Neural cell (in vitro differentiated cells): ENCODE results near the gene PDE7B. TPM values are rescaled to one million over a fixed set of nuclear protein-coding genes. Genes with fewer than 3 reads are reported as not detected.

Experiments used
- H2AFZ ChIP-seq: fragments of 200-600, 300-800 bp; sonication (generic), shearing (Covaris generic); 2 replicates; pipeline ENCODE4 v1.6.0; 2014; ENCODE audit warnings: low read depth, mild to moderate bottlenecking, antibody characterized with exemption, low read length, moderate library complexity
- H3F3A ChIP-seq: fragments of 200-600 bp; shearing (Covaris generic); 2 replicates; pipeline ENCODE4 v1.6.1; 2016; ENCODE audit warnings: mild to moderate bottlenecking, moderate library complexity, mixed read lengths, antibody characterized with exemption, low read length; ENCODE audit not compliant: insufficient read depth, poor library complexity, severe bottlenecking
- H3K27ac ChIP-seq: fragments of 200-600, 300-800 bp; sonication (generic), shearing (Covaris generic); 2 replicates; pipeline ENCODE4 v1.5.1; 2014; ENCODE audit warnings: mild to moderate bottlenecking, low read length, moderate library complexity
- H3K27me3 ChIP-seq: fragments of 300-800, 200-600 bp; sonication (generic), shearing (Covaris generic); 2 replicates; pipeline ENCODE4 v1.6.0; 2014; ENCODE audit warnings: mild to moderate bottlenecking, low read depth, low read length, moderate library complexity; ENCODE audit not compliant: insufficient read depth
- H3K36me3 ChIP-seq: fragments of 300-800, 200-600 bp; sonication (generic), shearing (Covaris generic); 2 replicates; pipeline ENCODE4 v1.5.1; 2014; ENCODE audit warnings: mild to moderate bottlenecking, antibody characterized with exemption, low read length, moderate library complexity; ENCODE audit not compliant: insufficient read depth
- H3K4me2 ChIP-seq: fragments of 300-800, 200-600 bp; sonication (generic), shearing (Covaris generic); 2 replicates; pipeline ENCODE4 v1.6.0; 2014; ENCODE audit warnings: mild to moderate bottlenecking, low read length
- H3K4me3 ChIP-seq: fragments of 300-800, 200-600 bp; sonication (generic), shearing (Covaris generic); 2 replicates; pipeline ENCODE4 v1.5.1; 2014; ENCODE audit warnings: mild to moderate bottlenecking, low read length, moderate library complexity
- H3K79me2 ChIP-seq: fragments of 200-600 bp; shearing (Covaris generic); replicated peaks from 2 replicates; pipeline ENCODE4 v1.6.0; 2014; ENCODE audit warnings: mild to moderate bottlenecking, low read length, moderate library complexity; ENCODE audit not compliant: insufficient read depth
- H3K9ac ChIP-seq: fragments of 300-800, 200-600 bp; sonication (generic), shearing (Covaris generic); 2 replicates; pipeline ENCODE4 v1.6.1; 2016; ENCODE audit warnings: mild to moderate bottlenecking, low read length, mixed read lengths
- H3K9me2 ChIP-seq: fragments of 200-600 bp; shearing (Covaris generic); 2 replicates; pipeline ENCODE4 v1.6.1; 2016; ENCODE audit warnings: mild to moderate bottlenecking, low read length, mixed read lengths; ENCODE audit not compliant: insufficient read depth
- H3K9me3 ChIP-seq: fragments of 200-600, 300-800 bp; sonication (generic), shearing (Covaris generic); 2 replicates; pipeline ENCODE4 v1.6.1; 2016; ENCODE audit warnings: mild to moderate bottlenecking, mixed run types, low read length, moderate library complexity, mixed read lengths
- H4K20me1 ChIP-seq: fragments of 200-600 bp; shearing (Covaris generic); 2 replicates; pipeline ENCODE4 v1.6.1; 2016; ENCODE audit warnings: mild to moderate bottlenecking, mixed run types; ENCODE audit not compliant: insufficient read depth
- EP300 ChIP-seq: fragments of 450-650 bp; conservative IDR thresholded peaks from 2 replicates; pipeline ENCODE4 v1.6.1; 2014; ENCODE audit warnings: antibody characterized with exemption, mild to moderate bottlenecking, moderate library complexity; ENCODE audit not compliant: poor library complexity, severe bottlenecking
- EZH2 ChIP-seq: fragments of 200-600, 300-800 bp; shearing (Covaris generic), sonication (generic); IDR thresholded peaks from 2 replicates; pipeline ENCODE4 v1.6.1; 2014; ENCODE audit warnings: antibody characterized with exemption, low read length, borderline replicate concordance, mild to moderate bottlenecking; ENCODE audit not compliant: insufficient read depth, poor library complexity, severe bottlenecking
- MXI1 ChIP-seq: fragments of 450-650 bp; conservative IDR thresholded peaks from 2 replicates; pipeline ENCODE4 v1.6.1; 2014; ENCODE audit warnings: antibody characterized with exemption, mild to moderate bottlenecking; ENCODE audit not compliant: poor library complexity, severe bottlenecking
- POLR2AphosphoS5 ChIP-seq: IDR thresholded peaks from 2 replicates; pipeline ENCODE4 v1.6.1; 2012
- RAD21 ChIP-seq: fragments of 450-650 bp; conservative IDR thresholded peaks from 2 replicates; pipeline ENCODE4 v1.6.1; 2014; ENCODE audit warnings: antibody characterized with exemption, mild to moderate bottlenecking, moderate library complexity
- SMC3 ChIP-seq: fragments of 450-650 bp; conservative IDR thresholded peaks from 2 replicates; pipeline ENCODE4 v1.6.1; 2014; ENCODE audit warnings: antibody characterized with exemption, mild to moderate bottlenecking, moderate library complexity; ENCODE audit not compliant: poor library complexity
- TAF1 ChIP-seq: IDR thresholded peaks from 2 replicates; pipeline ENCODE4 v1.6.1; 2012; ENCODE audit warnings: low read depth
- polyA plus RNA-seq: library from polyadenylated mRNA; depleted of rRNA; stranded (reverse); fragments of >200 nt; gene quantifications from 2 replicates; pipeline ENCODE4 v1.2.3, GENCODE V29; 2014
- TF ChIP-seq, protein P1 (sequence below): fragments of 450-650 bp; IDR thresholded peaks from 2 replicates; pipeline ENCODE4 v1.5.1; 2014; ENCODE audit warnings: antibody characterized with exemption, mild to moderate bottlenecking, moderate library complexity; ENCODE audit not compliant: poor library complexity, severe bottlenecking
- TF ChIP-seq, protein P2 (sequence below): IDR thresholded peaks from 2 replicates; pipeline ENCODE4 v1.6.1; 2012; ENCODE audit warnings: borderline replicate concordance

The PDE7B gene
- polyA plus RNA-seq, 1 donor from 2014 or later, result 5.9 TPM

DNA sequence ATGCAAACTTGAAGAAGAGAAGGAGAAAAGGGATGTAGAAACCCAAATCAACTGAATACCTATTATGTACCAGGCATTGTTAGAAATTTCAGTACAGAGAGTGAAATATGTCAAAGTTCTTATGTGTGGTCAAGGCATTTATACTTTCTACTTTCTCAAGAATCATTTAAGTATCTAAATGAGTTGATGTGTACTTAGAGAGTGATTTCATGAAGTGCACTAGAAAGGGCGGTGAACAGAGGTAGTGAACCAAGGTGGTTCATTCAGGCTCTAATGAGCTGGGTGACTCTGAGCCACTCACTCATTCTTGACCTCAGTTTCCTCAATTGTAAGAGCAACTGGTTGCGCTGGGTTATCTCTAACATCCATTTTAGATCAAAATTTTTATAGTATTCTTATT lies 3.3 kb downstream of the PDE7B start:
- Histone ChIP-seq H3K36me3 (no peaks in the 10 kb centered on the region), H3K27me3 (no peaks in the 10 kb centered on the region), H3K4me2 (no peak overlapping the region), H3K79me2 (no peaks in the 10 kb centered on the region), H3K27ac (no peak overlapping the region), H3K9me3 (no peaks in the 10 kb centered on the region), H3K4me3 (no peak overlapping the region), H3K9me2 (no peaks in the 10 kb centered on the region), H2AFZ (no peak overlapping the region), H3K9ac (no peak overlapping the region), H4K20me1 (no peaks in the 10 kb centered on the region), H3F3A (no peaks in the 10 kb centered on the region)
- TF ChIP-seq TAF1, result no peak
- no peak for TF ChIP-seq RAD21

- Histone ChIP-seq H3K9me2 (no peaks in the 10 kb centered on the region), H3K9me3 (no peaks in the 10 kb centered on the region), H3F3A (no peaks in the 10 kb centered on the region), H2AFZ (no peak overlapping the region), H3K9ac (no peak overlapping the region), H3K27me3 (no peaks in the 10 kb centered on the region), H3K27ac (no peak overlapping the region), H3K36me3 (no peaks in the 10 kb centered on the region), H3K4me3 (no peak overlapping the region), H3K79me2 (no peaks in the 10 kb centered on the region), H3K4me2 (no peak overlapping the region), H4K20me1 (no peaks in the 10 kb centered on the region)
- TF ChIP-seq TAF1 (no peak), SMC3 (no peak)
These were observed 7.4 kb downstream of the PDE7B start for GRCh38 chr6:135858931-135859330.

DNA sequence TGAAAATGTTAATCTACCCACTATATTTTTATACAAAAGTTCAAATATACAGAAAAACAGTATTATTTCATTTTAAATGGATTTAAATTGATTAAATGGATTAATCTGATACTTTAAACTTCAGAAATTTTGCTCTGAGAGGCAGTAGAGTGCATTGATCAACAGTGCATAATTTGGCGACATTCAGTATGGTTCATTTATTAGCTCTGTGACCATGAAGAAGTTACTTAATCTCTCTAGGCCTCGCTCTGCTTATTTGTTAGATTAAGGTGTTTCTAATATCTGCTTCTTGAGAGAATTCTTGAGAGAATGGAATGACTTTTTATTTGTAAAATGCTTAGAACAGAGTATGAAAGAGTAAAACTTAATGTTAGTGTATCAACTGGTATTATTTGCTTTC lies 8.9 kb downstream of the PDE7B start:
- no peaks in the 10 kb centered on the region for H3K9me3 ChIP-seq
- no peaks in the 10 kb centered on the region for H3K27me3 ChIP-seq
- no peaks in the 10 kb centered on the region for H3K9me2 ChIP-seq
- no peaks in the 10 kb centered on the region for H3K79me2 ChIP-seq
- no peaks in the 10 kb centered on the region for H4K20me1 ChIP-seq
- H3K4me2 ChIP-seq, result no peak overlapping the region
- no peaks in the 10 kb centered on the region for H3K36me3 ChIP-seq
- no peak overlapping the region for H3K27ac ChIP-seq
- no peaks in the 10 kb centered on the region for H3F3A ChIP-seq
- no peak overlapping the region for H2AFZ ChIP-seq
- H3K4me3 ChIP-seq, result no peak overlapping the region
- H3K9ac ChIP-seq, result no peak overlapping the region
- TF ChIP-seq POLR2AphosphoS5 (no peak), TAF1 (no peak), EP300 (no peak), RAD21 (no peak), MXI1 (no peak), EZH2 (no peak), SMC3 (no peak)
- TF ChIP-seq, protein P1, sequence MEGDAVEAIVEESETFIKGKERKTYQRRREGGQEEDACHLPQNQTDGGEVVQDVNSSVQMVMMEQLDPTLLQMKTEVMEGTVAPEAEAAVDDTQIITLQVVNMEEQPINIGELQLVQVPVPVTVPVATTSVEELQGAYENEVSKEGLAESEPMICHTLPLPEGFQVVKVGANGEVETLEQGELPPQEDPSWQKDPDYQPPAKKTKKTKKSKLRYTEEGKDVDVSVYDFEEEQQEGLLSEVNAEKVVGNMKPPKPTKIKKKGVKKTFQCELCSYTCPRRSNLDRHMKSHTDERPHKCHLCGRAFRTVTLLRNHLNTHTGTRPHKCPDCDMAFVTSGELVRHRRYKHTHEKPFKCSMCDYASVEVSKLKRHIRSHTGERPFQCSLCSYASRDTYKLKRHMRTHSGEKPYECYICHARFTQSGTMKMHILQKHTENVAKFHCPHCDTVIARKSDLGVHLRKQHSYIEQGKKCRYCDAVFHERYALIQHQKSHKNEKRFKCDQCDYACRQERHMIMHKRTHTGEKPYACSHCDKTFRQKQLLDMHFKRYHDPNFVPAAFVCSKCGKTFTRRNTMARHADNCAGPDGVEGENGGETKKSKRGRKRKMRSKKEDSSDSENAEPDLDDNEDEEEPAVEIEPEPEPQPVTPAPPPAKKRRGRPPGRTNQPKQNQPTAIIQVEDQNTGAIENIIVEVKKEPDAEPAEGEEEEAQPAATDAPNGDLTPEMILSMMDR, result no peak
- TF ChIP-seq, protein P2, sequence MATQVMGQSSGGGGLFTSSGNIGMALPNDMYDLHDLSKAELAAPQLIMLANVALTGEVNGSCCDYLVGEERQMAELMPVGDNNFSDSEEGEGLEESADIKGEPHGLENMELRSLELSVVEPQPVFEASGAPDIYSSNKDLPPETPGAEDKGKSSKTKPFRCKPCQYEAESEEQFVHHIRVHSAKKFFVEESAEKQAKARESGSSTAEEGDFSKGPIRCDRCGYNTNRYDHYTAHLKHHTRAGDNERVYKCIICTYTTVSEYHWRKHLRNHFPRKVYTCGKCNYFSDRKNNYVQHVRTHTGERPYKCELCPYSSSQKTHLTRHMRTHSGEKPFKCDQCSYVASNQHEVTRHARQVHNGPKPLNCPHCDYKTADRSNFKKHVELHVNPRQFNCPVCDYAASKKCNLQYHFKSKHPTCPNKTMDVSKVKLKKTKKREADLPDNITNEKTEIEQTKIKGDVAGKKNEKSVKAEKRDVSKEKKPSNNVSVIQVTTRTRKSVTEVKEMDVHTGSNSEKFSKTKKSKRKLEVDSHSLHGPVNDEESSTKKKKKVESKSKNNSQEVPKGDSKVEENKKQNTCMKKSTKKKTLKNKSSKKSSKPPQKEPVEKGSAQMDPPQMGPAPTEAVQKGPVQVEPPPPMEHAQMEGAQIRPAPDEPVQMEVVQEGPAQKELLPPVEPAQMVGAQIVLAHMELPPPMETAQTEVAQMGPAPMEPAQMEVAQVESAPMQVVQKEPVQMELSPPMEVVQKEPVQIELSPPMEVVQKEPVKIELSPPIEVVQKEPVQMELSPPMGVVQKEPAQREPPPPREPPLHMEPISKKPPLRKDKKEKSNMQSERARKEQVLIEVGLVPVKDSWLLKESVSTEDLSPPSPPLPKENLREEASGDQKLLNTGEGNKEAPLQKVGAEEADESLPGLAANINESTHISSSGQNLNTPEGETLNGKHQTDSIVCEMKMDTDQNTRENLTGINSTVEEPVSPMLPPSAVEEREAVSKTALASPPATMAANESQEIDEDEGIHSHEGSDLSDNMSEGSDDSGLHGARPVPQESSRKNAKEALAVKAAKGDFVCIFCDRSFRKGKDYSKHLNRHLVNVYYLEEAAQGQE, result no peak
